Panc1 (cell line): Measurements from ENCODE around the gene PHEX. TPM values are rescaled to one million over a fixed set of nuclear protein-coding genes. Genes with fewer than 3 reads are reported as not detected.

ENCODE experiments used
- ATAC-seq: fragments of 200-7000 bp; cut with Tn5 transposase; 2 replicates; pipeline ENCODE4 v1.9.1; 2020; ENCODE audit warnings: mild to moderate bottlenecking, moderate library complexity
- BruUV-seq: library from RNA; stranded (reverse); fragments of 400-500 nt; replicated peaks from 2 replicates; lab custom pipeline; 2021; lab: Mats Ljungman, UMichigan
- CTCF ChIA-PET: fragments of 300-600 bp; sonication (Branson Sonifier 250); formaldehyde crosslinking; loops from one replicate; lab custom pipeline; 2022; ENCODE audit warnings: antibody characterized with exemption; lab: Charles Lee
- POLR2A ChIA-PET: fragments of 300-600 bp; sonication (Branson Sonifier 250); formaldehyde crosslinking; loops from one replicate; lab custom pipeline; 2022; ENCODE audit warnings: antibody characterized with exemption; lab: Charles Lee
- DNase-seq: peaks from one replicate; pipeline ENCODE4 v3.0.0-alpha.2; 2010; ENCODE audit warnings: low read depth, low spot score
- H3K27ac ChIP-seq: 2 replicates; pipeline ENCODE4 v1.5.1; 2011; ENCODE audit warnings: mild to moderate bottlenecking, low read length, inconsistent platforms
- H3K27me3 ChIP-seq: fragments of 200-500 bp; sonication (Bioruptor generic); 2 replicates; pipeline ENCODE4 v1.6.0; 2014; ENCODE audit warnings: low read length, inconsistent platforms; ENCODE audit not compliant: control insufficient read depth, insufficient read depth
- H3K36me3 ChIP-seq: fragments of 200-500 bp; sonication (Bioruptor generic); 2 replicates; pipeline ENCODE4 v1.5.1; 2014; ENCODE audit warnings: inconsistent platforms, mild to moderate bottlenecking, low read length, moderate library complexity; ENCODE audit not compliant: control insufficient read depth, insufficient read depth
- H3K4me1 ChIP-seq: 2 replicates; pipeline ENCODE4 v1.5.1; 2011; ENCODE audit warnings: inconsistent platforms, mild to moderate bottlenecking, low read length, moderate library complexity; ENCODE audit not compliant: control insufficient read depth, insufficient read depth
- H3K4me3 ChIP-seq, 2 experiments: 2 replicates each; pipeline ENCODE4 v1.5.1; 2011 to 2012; ENCODE audit warnings: low read depth in 2 of 2, low read length in 2 of 2, mild to moderate bottlenecking in 2 of 2, inconsistent platforms in 1 of 2, moderate library complexity in 1 of 2
- H3K9me3 ChIP-seq: fragments of 200-500 bp; sonication (Bioruptor generic); 2 replicates; pipeline ENCODE4 v1.5.1; 2014; ENCODE audit warnings: low read depth, mild to moderate bottlenecking, inconsistent platforms, low read length, moderate library complexity; ENCODE audit not compliant: control insufficient read depth, insufficient read depth
- CTCF ChIP-seq: fragments of 450-650 bp; IDR thresholded peaks from 2 replicates; pipeline ENCODE4 v1.5.1; 2017; ENCODE audit warnings: mild to moderate bottlenecking
- POLR2AphosphoS5 ChIP-seq: IDR thresholded peaks from 2 replicates; pipeline ENCODE4 v1.6.1; 2012; ENCODE audit warnings: mild to moderate bottlenecking, low read depth, low read length, moderate library complexity
- REST ChIP-seq, 2 experiments: IDR thresholded peaks; 2 replicates each; pipeline ENCODE4 v1.6.1; 2011 to 2012; ENCODE audit warnings: low read depth in 2 of 2, control low read depth in 1 of 2, low read length in 1 of 2, mild to moderate bottlenecking in 1 of 2, moderate library complexity in 1 of 2; ENCODE audit not compliant: insufficient read depth in 1 of 2
- SIN3A ChIP-seq: IDR thresholded peaks from 2 replicates; pipeline ENCODE4 v1.6.1; 2012; ENCODE audit warnings: low read depth, mild to moderate bottlenecking, low read length, moderate library complexity, borderline replicate concordance; ENCODE audit not compliant: insufficient read depth
- TCF7L2 ChIP-seq: IDR thresholded peaks from 2 replicates; pipeline ENCODE4 v1.6.1; 2011; ENCODE audit warnings: mild to moderate bottlenecking, low read depth, low read length, inconsistent platforms
- in situ Hi-C: cut with HindIII; loops from 2 replicates; pipeline ENCODE4 v1.10.0; 2016; ENCODE audit warnings: low sequenced_read_pairs, low pct_unique_long_range_greater_than_20kb
- intact Hi-C: fragments of 100-400 bp; cut with micrococcal nuclease; formaldehyde crosslinking; loops from one replicate; pipeline ENCODE4 v1.10.0; 2022; ENCODE audit not compliant: unreplicated experiment
- total RNA-seq: library from RNA; stranded (reverse); gene quantifications from one replicate; pipeline ENCODE4 v1.2.1, GENCODE V29; 2021; ENCODE audit not compliant: unreplicated experiment

Gene PHEX
- total RNA-seq, 1 experiment from 2014 or later, result 0.23 TPM

GRCh38 chrX:21990832-21991231 is 41.3 kb upstream of the PHEX start:
- no peaks in the 10 kb centered on the region for H3K4me1 ChIP-seq
- CTCF ChIA-PET, result no interaction called here
- H3K4me3 ChIP-seq, result no peak overlapping the region
- no peak for DNase-seq
- intact Hi-C loops, result no loop called here
- no TSS peak for BruUV-seq
- peaks cover 3% of the 10 kb centered on the region; the same call in 1 of the 2 replicates for H3K36me3 ChIP-seq
- H3K9me3 ChIP-seq, result no peaks in the 10 kb centered on the region
- TF ChIP-seq REST (IDR thresholded peaks at IDR 0.05; ENCODE audit: insufficient read depth in 1 of 2, low read depth in 2 of 2, low read length in 1 of 2) (no peak), TCF7L2 (no peak), SIN3A (no peak), POLR2AphosphoS5 (no peak), CTCF (no peak)
- no peak overlapping the region for H3K27ac ChIP-seq
- POLR2A ChIA-PET, result no interaction called here
- ATAC-seq, result no peak
- no peaks in the 10 kb centered on the region for H3K27me3 ChIP-seq
- in situ Hi-C loops, result no loop called here

GRCh38 chrX:21991504-21991903 is 40.6 kb upstream of the PHEX start:
- ATAC-seq (no peak), DNase-seq (no peak)
- in situ Hi-C loops, result no loop called here
- no peaks in the 10 kb centered on the region for H3K27me3 ChIP-seq
- CTCF ChIA-PET, result no interaction called here
- no peaks in the 10 kb centered on the region for H3K4me1 ChIP-seq
- POLR2A ChIA-PET, result no interaction called here
- intact Hi-C loops, result no loop called here
- peaks cover 3% of the 10 kb centered on the region; the same call in 1 of the 2 replicates for H3K36me3 ChIP-seq
- H3K9me3 ChIP-seq, result no peaks in the 10 kb centered on the region
- H3K27ac ChIP-seq, result no peak overlapping the region
- no peak for TF ChIP-seq REST (IDR thresholded peaks at IDR 0.05; ENCODE audit: insufficient read depth in 1 of 2, low read depth in 2 of 2, low read length in 1 of 2)
- TF ChIP-seq POLR2AphosphoS5, result no peak
- no peak for TF ChIP-seq SIN3A
- TF ChIP-seq CTCF, result no peak
- TF ChIP-seq TCF7L2, result no peak
- H3K4me3 ChIP-seq, result no peak overlapping the region
- no TSS peak for BruUV-seq
